GM12878 (cell line): Measurements from ENCODE around the gene ARVCF. TPM values are rescaled to one million over a fixed set of nuclear protein-coding genes. Genes with fewer than 3 reads are reported as not detected.

Source experiments
- ATAC-seq: fragments of 200-7000 bp; cut with Tn5 transposase; 3 replicates; pipeline ENCODE4 v1.9.1; 2020; ENCODE audit warnings: mild to moderate bottlenecking, moderate library complexity
- BruUV-seq: library from RNA; stranded (reverse); fragments of 400-500 nt; replicated peaks from 2 replicates; lab custom pipeline; 2021; lab: Mats Ljungman, UMichigan
- CTCF ChIA-PET: fragments of 300-600 bp; sonication (Branson Sonifier 250); formaldehyde crosslinking; extraction: SDS; loops from one replicate; lab custom pipeline; 2021; ENCODE audit warnings: inconsistent platforms; lab: Yijun Ruan, JAX
- POLR2A ChIA-PET: fragments of 350-600 bp; formaldehyde crosslinking; extraction: SDS; loops from one replicate; lab custom pipeline; 2021; ENCODE audit warnings: inconsistent platforms; lab: Charles Lee
- RAD21 ChIA-PET: fragments of 300-600 bp; sonication (Branson Sonifier 250); formaldehyde crosslinking; loops from one replicate; lab custom pipeline; 2023; ENCODE audit warnings: antibody characterized with exemption; ENCODE audit not compliant: unreplicated experiment; lab: Charles Lee
- SMC1A ChIA-PET: fragments of 300-600 bp; sonication (Branson Sonifier 250); formaldehyde crosslinking; loops from one replicate; lab custom pipeline; 2023; ENCODE audit not compliant: unreplicated experiment, uncharacterized antibody; lab: Charles Lee
- DNase-seq: peaks from one replicate; pipeline ENCODE4 v3.0.0-alpha.2; 2011; ENCODE audit warnings: low read depth, low spot score
- FAIRE-seq: peaks from 3 replicates; lab custom pipeline; 2011; peaks lifted over from hg19 to GRCh38; lab: Jason Lieb, UNC
- H2AFZ ChIP-seq: 2 replicates; pipeline ENCODE4 v1.6.0; 2011; ENCODE audit warnings: low read depth, low read length, control low read depth; ENCODE audit not compliant: control insufficient read depth
- H3K27ac ChIP-seq: 2 replicates; pipeline ENCODE4 v1.5.1; 2011; ENCODE audit warnings: control low read depth; ENCODE audit not compliant: control insufficient read depth, insufficient read depth
- H3K27me3 ChIP-seq, 2 experiments: replicated peaks in 1 of 2; 2 replicates each; pipeline versions ENCODE4 v1.6.0 to v1.6.1; 2011; ENCODE audit warnings: low read length in 1 of 2; ENCODE audit not compliant: control insufficient read depth in 2 of 2, insufficient read depth in 2 of 2
- H3K36me3 ChIP-seq, 2 experiments: 2 replicates each; pipeline ENCODE4 v1.5.1; 2011; ENCODE audit warnings: low read length in 1 of 2; ENCODE audit not compliant: control insufficient read depth in 2 of 2, insufficient read depth in 2 of 2
- H3K4me1 ChIP-seq: 2 replicates; pipeline ENCODE4 v1.6.1; 2011; ENCODE audit warnings: mild to moderate bottlenecking, low read length, moderate library complexity, mixed read lengths; ENCODE audit not compliant: control insufficient read depth, insufficient read depth
- H3K4me2 ChIP-seq: 2 replicates; pipeline ENCODE4 v1.6.0; 2011; ENCODE audit warnings: control low read depth; ENCODE audit not compliant: control insufficient read depth, insufficient read depth
- H3K4me3 ChIP-seq: fragments of 200-600 bp; sonication (generic); 2 replicates; pipeline ENCODE4 v1.5.1; 2016
- H3K79me2 ChIP-seq: 2 replicates; pipeline ENCODE4 v1.6.0; 2011; ENCODE audit warnings: low read length; ENCODE audit not compliant: control insufficient read depth, insufficient read depth
- H3K9ac ChIP-seq: 2 replicates; pipeline ENCODE4 v1.8.0; 2011; ENCODE audit warnings: low read length, control low read depth, mixed read lengths; ENCODE audit not compliant: control insufficient read depth, insufficient read depth
- H3K9me3 ChIP-seq: replicated peaks from 3 replicates; pipeline ENCODE4 v1.5.1; 2011; ENCODE audit warnings: mild to moderate bottlenecking, low read length; ENCODE audit not compliant: control insufficient read depth, insufficient read depth
- H4K20me1 ChIP-seq: 2 replicates; pipeline ENCODE4 v1.6.0; 2011; ENCODE audit not compliant: control insufficient read depth, insufficient read depth
- BCLAF1 ChIP-seq: fragments of 450-650 bp; IDR thresholded peaks from 2 replicates; pipeline ENCODE4 v1.6.1; 2017; ENCODE audit warnings: antibody characterized with exemption, mild to moderate bottlenecking, moderate library complexity
- E2F8 ChIP-seq: fragments of 450-650 bp; IDR thresholded peaks from 2 replicates; pipeline ENCODE4 v1.6.1; 2018; ENCODE audit warnings: mild to moderate bottlenecking, low read depth, moderate library complexity; ENCODE audit not compliant: partially characterized antibody
- MLLT1 ChIP-seq: fragments of 450-650 bp; IDR thresholded peaks from 2 replicates; pipeline ENCODE4 v1.6.1; 2016; ENCODE audit warnings: mild to moderate bottlenecking
- NFIC ChIP-seq: IDR thresholded peaks from 2 replicates; pipeline ENCODE4 v1.6.1; 2012; ENCODE audit warnings: low read depth, mild to moderate bottlenecking, inconsistent platforms, low read length, moderate library complexity
- NR2C1 ChIP-seq: fragments of 450-650 bp; IDR thresholded peaks from 2 replicates; pipeline ENCODE4 v1.6.1; 2017; ENCODE audit warnings: antibody characterized with exemption, mild to moderate bottlenecking, moderate library complexity
- NR2C2 ChIP-seq: IDR thresholded peaks from 2 replicates; pipeline ENCODE4 v1.6.1; 2011; ENCODE audit warnings: borderline replicate concordance, low read depth; ENCODE audit not compliant: control insufficient read depth, insufficient read length
- SMARCA5 ChIP-seq: fragments of 450-650 bp; IDR thresholded peaks from 2 replicates; pipeline ENCODE4 v1.6.1; 2017; ENCODE audit warnings: mild to moderate bottlenecking
- ZNF24 ChIP-seq: fragments of 450-650 bp; IDR thresholded peaks from 2 replicates; pipeline ENCODE4 v1.6.1; 2017; ENCODE audit warnings: antibody characterized with exemption, mild to moderate bottlenecking
- ZNF687 ChIP-seq: fragments of 450-650 bp; IDR thresholded peaks from 2 replicates; pipeline ENCODE4 v1.6.1; 2017; ENCODE audit warnings: mild to moderate bottlenecking, moderate library complexity
- WGBS: methylation state at CpG from one replicate; pipeline ENCODE4 v1.1.6; 2016; ENCODE audit warnings: low lambda C conversion rate; ENCODE audit not compliant: insufficient replicate concordance, insufficient coverage; ENCODE audit errors: missing lambda C conversion rate; 5-methylcytosine and 5-hydroxymethylcytosine counted together
- in situ Hi-C: fragments of 300-500 bp; cut with MboI; formaldehyde crosslinking; loops from 9 replicates; pipeline ENCODE4 v1.14.3; 2018; ENCODE audit warnings: mixed read lengths
- intact Hi-C: fragments of 100-400 bp; cut with micrococcal nuclease; formaldehyde crosslinking; loops from one replicate; pipeline ENCODE4 v1.14.2; 2022; ENCODE audit not compliant: unreplicated experiment
- polyA plus RNA-seq, 11 experiments: library from polyadenylated mRNA; depleted of rRNA in 4 of 11; unstranded in 6 of 11; stranded (reverse) in 5 of 11; fragments of >200 nt; fragmentation: Nextera tagmentation in 4 of 11; fragmentation: Illumina TruSeq in 1 of 11; extraction: Ambion mirVana in 4 of 11; extraction: Trizol in 1 of 11; gene quantifications; 1 replicate in 1 of 11; 2 replicates in 10 of 11; pipeline versions ENCODE4 v1.2.1 to v1.2.3, GENCODE V29; 2011 to 2016; ENCODE audit warnings: inconsistent platforms in 2 of 11, missing spikeins in 2 of 11, low read depth in 1 of 11
- total RNA-seq, 4 experiments: library from RNA; depleted of rRNA in 3 of 4; stranded (reverse); fragments of >200 nt in 3 of 4; fragmentation: Illumina TruSeq in 1 of 4; extraction: Trizol in 1 of 4; gene quantifications; 2 replicates each; pipeline versions ENCODE4 v1.2.1 to v1.2.3, GENCODE V29; 2013 to 2021

The ARVCF gene
- total and polyA plus RNA-seq, 10 of the 15 experiments (the other 5 are each of a cell fraction or from before 2014, with no cell fraction given), result 0.13 to 1.9 (median 1.0) TPM; not detected in 2

- TF ChIP-seq BCLAF1 (no peak), ZNF687 (no peak), NR2C1 (no peak)
- TF ChIP-seq, all 136 proteins: peak for 0
Measured at GRCh38 chr22:19992481-19992911, 24.1 kb downstream of the ARVCF start (continued).

GRCh38 chr22:19991645-19992451 lies 24.8 kb downstream of the ARVCF start:
- ChIA-PET POLR2A (no interaction called here), SMC1A (no interaction called here), CTCF (no interaction called here), RAD21 (no interaction called here)
- DNase-seq (no peak), FAIRE-seq (no peak), ATAC-seq (no peak)
- H3K4me1 ChIP-seq, result no peaks in the 10 kb centered on the region
- H3K9me3 ChIP-seq, result no peaks in the 10 kb centered on the region
- 51% methylated on average over 23 of the region's 23 CpGs for WGBS
- no peak overlapping the region for H3K4me3 ChIP-seq
- no peaks in the 10 kb centered on the region for H4K20me1 ChIP-seq
- no peaks in the 10 kb centered on the region; a peak in 2 of 4 replicates for H3K27me3 ChIP-seq
- BruUV-seq, result no TSS peak
- in situ Hi-C loops (no loop called here), intact Hi-C loops (no loop called here)
- H3K36me3 ChIP-seq, result no peaks in the 10 kb centered on the region
- no peaks in the 10 kb centered on the region for H3K79me2 ChIP-seq
- H3K9ac ChIP-seq, result no peak overlapping the region
- no peak overlapping the region for H2AFZ ChIP-seq
- no peak overlapping the region for H3K27ac ChIP-seq
- no peak overlapping the region for H3K4me2 ChIP-seq
- TF ChIP-seq SMARCA5 (no peak), NR2C2 (no peak), NFIC (no peak), ZNF24 (no peak), E2F8 (no peak), MLLT1 (no peak)
